Pancreas (tissue), 10 donors: Measurements from ENCODE around the gene CYP2U1. TPM values are rescaled to one million over a fixed set of nuclear protein-coding genes. Genes with fewer than 3 reads are reported as not detected.

Experiments used
- ATAC-seq, 4 donors: fragments of 200-7000 bp; cut with Tn5 transposase; one replicate each; pipeline versions ENCODE4 v1.8.0 to v1.9.1; 2020; ENCODE audit warnings: mild to moderate bottlenecking in 4 of 4, moderate library complexity in 4 of 4
- DNase-seq, 6 donors: peaks; one replicate each; pipeline ENCODE4 v3.0.0-alpha.2; 2020
- FAIRE-seq: peaks from 2 replicates; lab custom pipeline; 2012; peaks lifted over from hg19 to GRCh38; lab: Jason Lieb, UNC
- H3K27ac ChIP-seq, 4 donors: fragments of 200-600 bp; sonication (generic); 1 replicate in 3 of 4; 2 replicates in 1 of 4; pipeline versions ENCODE4 v1.5.0 to v1.8.0; 2020
- H3K27me3 ChIP-seq, 4 donors: fragments of 200-600 bp; one replicate each; pipeline ENCODE4 v1.8.0; 2021
- H3K36me3 ChIP-seq, 3 donors: fragments of 200-600 bp; sonication (generic) in 1 of 3; one replicate each; pipeline versions ENCODE4 v1.5.0 to v1.8.0; 2020 to 2021
- H3K4me1 ChIP-seq, 3 donors: fragments of 200-600 bp; one replicate each; pipeline ENCODE4 v1.8.0; 2021
- H3K4me3 ChIP-seq, 4 donors: fragments of 200-600 bp; sonication (generic) in 2 of 4; one replicate each; pipeline versions ENCODE4 v1.5.0 to v1.8.0; 2020 to 2021
- H3K9me3 ChIP-seq, 4 donors: fragments of 200-600 bp; one replicate each; pipeline ENCODE4 v1.8.0; 2021
- CTCF ChIP-seq, 4 donors: fragments of 200-600 bp; sonication (generic) in 3 of 4; IDR thresholded peaks; one replicate each; pipeline versions ENCODE4 v1.5.0 to v1.8.0; 2021; ENCODE audit warnings: antibody characterized with exemption in 4 of 4
- WGBS, 2 donors: extraction: QIAGEN DNeasy Blood & Tissue Kit; methylation state at CpG; one replicate each; pipeline ENCODE4 v1.1.7; 2013; 5-methylcytosine and 5-hydroxymethylcytosine counted together
- intact Hi-C, 3 donors: fragments of 100-400 bp; cut with DNase I; formaldehyde crosslinking; loops; one replicate each; pipeline versions ENCODE4 v1.11.1 to v1.14.2; 2022
- polyA plus RNA-seq, 2 donors: library from polyadenylated mRNA; stranded (reverse); fragments of 200-250 nt; gene quantifications; one replicate each; pipeline ENCODE4 v1.2.3, GENCODE V29; 2013
- total RNA-seq, 6 donors: library from RNA; stranded (reverse); fragmentation: NEBNext Ultra II Directional in 4 of 6; extraction: Animal tissue kit (Norgen Biotek cat#: 25700) in 4 of 6; gene quantifications; one replicate each; pipeline versions ENCODE4 v1.2.1 to v1.2.4, GENCODE V29; 2021 to 2023
- donor health status: healthy with polysubstance abuse.
- donor health status: DM: no; HTN: no; CAD: no; lungs with moderate emphysema.
- donor health status: DM: no; HTN: no; CAD: no.
- donor health status: control.
- donor health status: control.
- donor health status: Bipolar disorder and iron deficiency.
- donor health status: DM: yes; HTN: yes; CAD: no.
- donor health status: DM: no; HTN: no; CAD: no.
- donor health status: DM: no; HTN: no; CAD: no.
- donor health status: DM: yes; HTN: yes; CAD: no.

CYP2U1 gene
- total and polyA plus RNA-seq, 8 donors = 0.92 to 5.0 (median 1.6) TPM

GRCh38 chr4:107906458-107907100 lies 24.8 kb upstream of the CYP2U1 start:
- no peak for FAIRE-seq
- ATAC-seq = no peak
- intact Hi-C loops = no loop called here
- no peak for TF ChIP-seq CTCF (IDR thresholded peaks at IDR 0.05)
- H3K27ac ChIP-seq = no peak overlapping the region
- H3K36me3 ChIP-seq = no peaks in the 10 kb centered on the region
- no peak overlapping the region for H3K4me3 ChIP-seq
- DNase-seq = no peak
- no peaks in the 10 kb centered on the region for H3K4me1 ChIP-seq
- H3K27me3 ChIP-seq = no peaks in the 10 kb centered on the region
- WGBS, 2 donors = 95 to 96% methylated on average over 4 of the region's 4 CpGs
- H3K9me3 ChIP-seq = no peaks in the 10 kb centered on the region

GRCh38 chr4:107908377-107908776 lies 23.0 kb upstream of the CYP2U1 start:
- no peak for ATAC-seq
- no peaks in the 10 kb centered on the region for H3K36me3 ChIP-seq
- H3K27ac ChIP-seq = no peak overlapping the region
- peaks cover 0 to 3% (median 0%) of the 10 kb centered on the region in 3 donors for H3K4me1 ChIP-seq
- H3K4me3 ChIP-seq = no peak overlapping the region
- no peak for TF ChIP-seq CTCF (IDR thresholded peaks at IDR 0.05)
- no peak for FAIRE-seq
- intact Hi-C loops = no loop called here
- DNase-seq = no peak
- H3K27me3 ChIP-seq = no peaks in the 10 kb centered on the region
- WGBS, 2 donors = 88 to 95% methylated on average over 7 of the region's 7 CpGs
- no peaks in the 10 kb centered on the region for H3K9me3 ChIP-seq

GRCh38 chr4:107913283-107913899 lies 18.0 kb upstream of the CYP2U1 start:
- 11 to 12% methylated on average over 2 of the region's 2 CpGs for WGBS, 2 donors
- peak; percentile 93 for FAIRE-seq
- H3K36me3 ChIP-seq = no peaks in the 10 kb centered on the region

GRCh38 chr4:107915220-107915619 lies 16.1 kb upstream of the CYP2U1 start:
- Histone ChIP-seq H3K27ac (no peak overlapping the region), H3K9me3 (no peaks in the 10 kb centered on the region), H3K4me3 (no peak overlapping the region), H3K4me1 (peaks cover 0 to 3% (median 0%) of the 10 kb centered on the region in 3 donors), H3K36me3 (no peaks in the 10 kb centered on the region), H3K27me3 (no peaks in the 10 kb centered on the region)
- FAIRE-seq (no peak), ATAC-seq (no peak), DNase-seq (no peak)
- intact Hi-C loops = loop anchor here (5.0 to 10.0 kb wide), 3 partner anchors 158 to 163 kb away; no protein-coding TSS in a partner anchor
- no peak for TF ChIP-seq CTCF (IDR thresholded peaks at IDR 0.05)
- WGBS, 2 donors = 84 to 89% methylated on average over 1 of the region's 1 CpG

More at GRCh38 chr4:107913283-107913899, 18.0 kb upstream of the CYP2U1 start:
- Histone ChIP-seq H3K27ac (no peak overlapping the region), H3K4me1 (peaks cover 0 to 3% (median 0%) of the 10 kb centered on the region in 3 donors), H3K4me3 (no peak overlapping the region), H3K9me3 (no peaks in the 10 kb centered on the region), H3K27me3 (no peaks in the 10 kb centered on the region)
- ATAC-seq = peak; percentile 73 to 97 (median 92)
- TF ChIP-seq CTCF (IDR thresholded peaks at IDR 0.05) = peak; percentile 54 to 74 (median 64)
- intact Hi-C loops = loop anchor here in 2 of 3 donors (5.0 to 10.0 kb wide), 2 partner anchors 151 to 159 kb away; no protein-coding TSS in a partner anchor
- DNase-seq = peak in 3 of 6 donors; percentile 18 to 42 (median 23)

- Histone ChIP-seq H3K27me3 (no peaks in the 10 kb centered on the region), H3K9me3 (no peaks in the 10 kb centered on the region), H3K27ac (no peak overlapping the region), H3K36me3 (no peaks in the 10 kb centered on the region), H3K4me3 (no peak overlapping the region), H3K4me1 (peaks cover 0 to 3% (median 0%) of the 10 kb centered on the region in 3 donors)
- intact Hi-C loops = loop anchor here (5.0 to 10.0 kb wide), 3 partner anchors 159 to 164 kb away; no protein-coding TSS in a partner anchor
- FAIRE-seq (no peak), ATAC-seq (no peak), DNase-seq (no peak)
- no peak for TF ChIP-seq CTCF (IDR thresholded peaks at IDR 0.05)
Measured at GRCh38 chr4:107916623-107917022, 14.7 kb upstream of the CYP2U1 start.
